GM19438 (cell line): ENCODE data around the gene PIAS1.
"Not testable (repeated sequence)": the region's sequence is repeated elsewhere in the genome, so short reads cannot be mapped to it uniquely, and the experiment has no call there.

Source experiments
- ATAC-seq: cut with Tn5 transposase; IDR thresholded peaks from one replicate; pipeline ENCODE4 v1.9.1; 2021; ENCODE audit warnings: low read depth; ENCODE audit not compliant: unreplicated experiment

Gene PIAS1

GRCh38 chr15:68113273-68113672, 59.2 kb downstream of the PIAS1 start:
- ATAC-seq: no peak

GRCh38 chr15:68113751-68114150, 59.6 kb downstream of the PIAS1 start:
- no peak for ATAC-seq

GRCh38 chr15:68114356-68114755, 60.2 kb downstream of the PIAS1 start:
- no peak for ATAC-seq

- no peak for ATAC-seq
Measured at GRCh38 chr15:68114840-68115239, 60.7 kb downstream of the PIAS1 start.

- ATAC-seq: no peak
Measured at GRCh38 chr15:68124700-68125099, 70.6 kb downstream of the PIAS1 start.

GRCh38 chr15:68126396-68126795, 72.3 kb downstream of the PIAS1 start:
- ATAC-seq: no peak

GRCh38 chr15:68129072-68129471, 75.0 kb downstream of the PIAS1 start:
- ATAC-seq: no peak

GRCh38 chr15:68130851-68131250, 76.7 kb downstream of the PIAS1 start:
- ATAC-seq: no peak

GRCh38 chr15:68137096-68137495, 83.0 kb downstream of the PIAS1 start:
- no peak for ATAC-seq

- ATAC-seq: no peak
Measured at GRCh38 chr15:68143129-68143528, 89.0 kb downstream of the PIAS1 start.

- no peak for ATAC-seq
Measured at GRCh38 chr15:68143785-68144184, 89.7 kb downstream of the PIAS1 start.

GRCh38 chr15:68145706-68146105, 91.6 kb downstream of the PIAS1 start:
- ATAC-seq: no peak

GRCh38 chr15:68148039-68148438, 93.9 kb downstream of the PIAS1 start:
- ATAC-seq: no peak

- ATAC-seq: no peak
Measured at GRCh38 chr15:68149059-68149458, 94.9 kb downstream of the PIAS1 start.

- no peak for ATAC-seq
Measured at GRCh38 chr15:68150187-68150586, 96.1 kb downstream of the PIAS1 start.

GRCh38 chr15:68151277-68151676, 97.2 kb downstream of the PIAS1 start:
- no peak for ATAC-seq

- ATAC-seq: no peak
Measured at GRCh38 chr15:68152342-68152741, 98.2 kb downstream of the PIAS1 start.

GRCh38 chr15:68154923-68155559, 100.9 kb downstream of the PIAS1 start:
- ATAC-seq: no peak

GRCh38 chr15:68157074-68157473, 103.0 kb downstream of the PIAS1 start:
- no peak for ATAC-seq

GRCh38 chr15:68158046-68158628, 104.0 kb downstream of the PIAS1 start:
- ATAC-seq: no peak

- ATAC-seq: no peak
Measured at GRCh38 chr15:68163191-68163590, 109.1 kb downstream of the PIAS1 start.

GRCh38 chr15:68166847-68167246, 112.7 kb downstream of the PIAS1 start:
- ATAC-seq: no peak

- not testable (repeated sequence) for ATAC-seq
Measured at GRCh38 chr15:68172037-68172436, 117.9 kb downstream of the PIAS1 start.
